ENCODE data around the gene RFX8.

The RFX8 gene

DNA sequence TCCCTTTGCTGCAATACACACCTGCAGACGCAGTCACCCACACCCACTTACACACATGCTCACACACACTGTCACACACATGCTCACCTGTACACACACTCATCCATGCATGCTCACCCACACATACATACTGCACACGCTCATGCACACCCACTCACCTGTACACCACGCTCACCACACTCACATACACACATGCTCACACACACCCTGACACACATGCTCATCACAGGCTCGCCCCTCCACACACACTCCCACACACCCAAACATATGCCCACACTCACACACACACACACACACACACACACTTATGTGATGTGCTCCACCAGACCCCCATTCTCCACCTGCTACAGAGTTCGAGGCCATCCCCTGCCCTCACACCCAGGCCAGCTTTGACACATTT, 64.8 kb downstream of the RFX8 start:
- no peak for DNase-seq (ENCODE audit: low spot score)

DNA sequence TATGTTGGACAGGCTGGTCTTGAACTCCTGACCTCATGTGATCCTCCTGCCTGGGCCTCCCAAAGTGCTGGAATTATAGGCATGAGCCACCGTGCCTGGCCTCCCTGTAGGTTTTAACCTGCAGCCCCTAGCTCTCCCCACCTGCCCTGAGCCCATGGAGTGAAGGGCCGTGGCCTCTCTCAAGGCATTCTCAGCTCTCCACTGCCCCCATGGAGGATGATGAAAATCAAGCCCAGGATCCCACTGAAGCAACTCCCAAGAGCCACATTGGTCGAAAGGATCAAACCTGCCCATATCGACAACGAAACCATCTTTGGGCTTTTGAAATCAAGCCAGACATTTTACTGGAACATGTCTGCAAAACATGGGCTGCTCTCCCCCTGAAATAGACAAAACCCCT, 65.2 kb downstream of the RFX8 start:
- DNase-seq (ENCODE audit: low spot score), result no peak

DNA sequence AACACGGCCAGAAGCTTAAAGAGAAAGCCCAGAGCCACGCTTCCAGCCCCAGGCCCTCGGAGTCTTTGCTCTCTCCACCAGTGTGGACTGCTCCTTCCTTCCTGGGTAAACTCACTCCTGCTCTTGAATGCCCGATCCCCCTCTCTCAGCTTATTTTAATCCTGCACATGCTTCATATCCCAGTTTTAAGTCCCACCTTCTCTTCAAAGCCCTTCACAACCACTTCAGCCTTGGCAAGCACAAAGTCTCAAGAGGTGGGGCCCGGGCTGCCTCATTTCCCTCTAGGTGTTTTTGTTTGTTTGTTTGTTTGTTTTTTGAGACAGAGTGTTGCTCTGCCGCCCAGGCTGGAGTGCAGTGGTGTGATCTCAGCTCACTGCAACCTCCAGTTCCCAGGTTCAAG, 66.0 kb downstream of the RFX8 start:
- no peak for DNase-seq (ENCODE audit: low spot score)

DNA sequence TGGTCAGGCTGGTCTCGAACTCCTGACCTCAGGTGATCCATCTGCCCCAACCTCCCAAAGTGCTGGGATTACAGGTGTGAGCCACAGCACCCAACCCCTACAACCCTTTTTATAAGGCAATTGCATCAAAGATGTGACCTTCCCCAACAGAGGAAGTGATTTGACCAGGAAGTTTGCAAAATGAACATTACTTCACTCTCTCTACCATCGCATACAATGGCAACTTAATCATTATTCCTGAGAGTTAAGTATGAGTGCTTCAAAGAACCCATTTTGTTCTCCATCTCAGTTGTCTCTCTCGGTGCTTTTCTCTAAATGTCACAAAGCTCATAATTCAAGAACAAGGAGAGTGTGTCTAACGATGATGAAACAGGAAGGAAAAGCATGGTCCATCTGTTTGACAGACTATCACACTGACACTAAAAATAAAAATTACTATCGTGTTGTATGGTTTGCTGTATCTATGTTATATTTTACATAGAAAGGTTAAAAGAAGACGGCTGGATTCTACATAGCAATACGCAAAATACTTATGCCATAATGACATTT, 69.5 kb downstream of the RFX8 start:
- DNase-seq (ENCODE audit: low spot score), result no peak

DNA sequence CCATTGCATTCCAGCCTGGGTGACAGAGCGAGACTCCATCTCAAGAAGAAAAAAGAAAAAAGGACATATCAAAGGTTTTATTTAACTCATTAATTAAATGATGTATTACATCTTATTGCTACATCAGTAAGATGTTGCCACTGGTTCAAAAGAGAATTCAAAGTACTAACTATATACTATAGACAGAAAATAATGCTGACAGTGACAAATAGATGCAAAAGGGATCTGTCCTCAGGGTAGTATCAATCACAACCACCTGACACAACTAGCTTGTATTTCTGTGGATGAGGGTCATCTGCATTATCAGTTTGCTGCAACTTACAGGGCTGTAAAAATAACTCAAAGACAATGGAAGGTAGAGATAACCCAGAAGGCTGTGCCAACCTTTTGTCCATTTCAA, 71.2 kb downstream of the RFX8 start:
- no peak for DNase-seq (ENCODE audit: low spot score)

DNA sequence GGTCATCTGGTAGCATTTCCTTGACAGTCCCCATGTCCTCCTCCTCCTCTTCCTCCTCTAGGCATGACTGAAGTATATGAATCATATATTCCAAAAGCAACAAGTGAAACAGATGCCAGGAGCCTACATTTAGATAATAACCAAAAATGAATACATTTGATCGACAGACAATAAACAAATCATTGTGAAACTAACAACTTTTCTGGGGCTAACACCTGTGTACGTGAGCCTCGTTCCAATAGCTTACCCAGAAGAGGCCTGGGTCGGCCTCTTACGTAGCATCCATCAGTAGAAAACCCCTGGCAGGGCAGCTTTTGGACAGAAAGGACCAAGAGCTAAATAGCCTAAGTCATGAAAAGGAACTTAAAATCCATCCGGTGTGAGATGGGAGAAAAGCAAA, 72.3 kb downstream of the RFX8 start:
- no peak for DNase-seq (ENCODE audit: low spot score)

DNA sequence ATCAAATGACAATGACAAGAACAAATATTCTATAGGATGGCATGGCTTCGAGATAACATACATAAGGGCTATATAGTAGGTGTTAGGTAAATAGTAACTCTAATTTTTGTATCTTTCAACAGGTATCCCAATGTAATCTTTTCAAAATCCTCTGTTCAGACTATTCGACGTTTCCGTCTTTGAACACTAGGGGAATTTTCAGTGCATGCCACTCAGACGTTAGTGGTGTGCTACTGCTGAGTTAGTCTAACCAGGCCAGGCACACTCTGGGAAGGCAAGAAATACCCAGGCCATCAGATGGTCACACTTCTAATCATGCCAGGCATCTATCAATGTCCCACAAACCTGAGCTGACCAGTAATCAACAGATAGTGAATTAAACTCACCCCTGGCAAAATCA, 73.0 kb downstream of the RFX8 start:
- no peak for DNase-seq (ENCODE audit: low spot score)

DNA sequence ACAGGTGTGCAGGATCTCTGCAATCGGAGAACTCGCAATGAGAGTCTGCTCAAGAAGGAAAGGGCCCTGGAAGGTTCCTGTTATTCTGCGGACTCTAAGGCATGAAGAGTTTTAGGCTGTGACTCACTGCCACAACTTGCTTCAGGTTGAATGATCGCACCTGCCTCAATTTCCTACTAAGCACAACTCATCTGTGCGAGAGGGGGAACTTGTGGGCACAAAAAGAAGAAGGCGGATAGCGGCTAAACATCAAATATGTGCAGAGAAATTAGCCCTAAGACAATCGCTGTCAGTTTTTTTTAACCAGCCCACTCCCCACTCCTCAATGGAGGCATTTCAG, 73.6 kb downstream of the RFX8 start:
- DNase-seq (ENCODE audit: low spot score), result no peak

DNA sequence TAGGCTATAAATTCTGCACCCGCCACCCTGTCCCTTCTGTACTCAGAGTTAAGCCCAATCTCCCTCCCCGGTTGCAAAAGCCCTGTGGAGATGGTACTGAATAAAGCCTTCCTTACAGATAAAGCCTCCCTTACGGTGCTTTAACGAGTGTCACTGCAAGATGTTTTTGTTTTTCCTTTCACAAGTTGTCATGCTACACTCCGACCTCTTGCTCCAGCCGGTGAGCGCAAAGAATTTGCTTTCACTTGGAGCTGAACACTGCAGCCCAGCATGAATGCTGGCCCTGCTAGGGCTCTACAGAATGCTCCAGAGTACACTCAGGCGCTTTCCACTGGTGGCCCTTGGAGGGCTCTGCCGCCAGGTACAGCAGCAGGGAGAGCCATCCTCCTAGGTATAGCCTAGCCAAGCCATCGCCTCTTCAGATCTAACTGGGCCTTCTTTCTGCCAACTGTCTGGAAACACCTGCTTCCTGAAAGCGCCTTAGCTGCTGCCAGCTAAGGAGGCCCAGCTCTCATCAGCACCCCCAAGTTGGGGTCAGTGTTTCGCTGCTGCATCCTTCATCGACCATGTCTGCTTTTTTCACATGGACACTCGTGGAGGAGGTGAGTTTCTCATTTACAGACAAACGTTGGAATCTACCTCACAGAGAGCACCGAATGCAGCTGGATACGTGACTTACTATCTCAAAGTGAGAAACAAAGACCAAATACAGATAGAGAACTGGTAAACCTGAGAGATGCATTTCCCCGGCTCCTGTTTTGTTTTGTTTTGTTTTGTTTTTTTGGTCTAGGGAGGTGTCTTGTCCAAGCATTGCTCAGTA, 74.2 kb downstream of the RFX8 start:
- no peak for DNase-seq (ENCODE audit: low spot score)

DNA sequence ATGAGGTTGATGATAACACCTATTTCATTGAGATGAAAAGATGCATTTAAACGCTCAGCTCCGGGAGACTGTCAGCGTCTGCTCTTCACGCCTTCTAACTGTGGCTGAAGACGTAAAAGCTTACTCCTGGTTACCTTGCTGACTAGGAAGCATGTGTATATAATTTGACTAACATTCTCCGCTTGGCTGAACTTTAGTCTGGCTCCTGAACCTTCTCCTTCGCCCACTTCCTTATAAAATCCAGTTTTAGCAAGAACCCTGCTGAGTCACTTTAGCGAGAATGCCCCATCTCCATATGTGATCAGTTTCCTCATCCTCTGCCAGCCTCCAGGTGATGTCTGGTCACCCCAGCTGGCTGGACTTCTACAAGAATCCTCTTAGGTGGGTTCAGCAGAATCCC, 74.9 kb downstream of the RFX8 start:
- no peak for DNase-seq (ENCODE audit: low spot score)

DNA sequence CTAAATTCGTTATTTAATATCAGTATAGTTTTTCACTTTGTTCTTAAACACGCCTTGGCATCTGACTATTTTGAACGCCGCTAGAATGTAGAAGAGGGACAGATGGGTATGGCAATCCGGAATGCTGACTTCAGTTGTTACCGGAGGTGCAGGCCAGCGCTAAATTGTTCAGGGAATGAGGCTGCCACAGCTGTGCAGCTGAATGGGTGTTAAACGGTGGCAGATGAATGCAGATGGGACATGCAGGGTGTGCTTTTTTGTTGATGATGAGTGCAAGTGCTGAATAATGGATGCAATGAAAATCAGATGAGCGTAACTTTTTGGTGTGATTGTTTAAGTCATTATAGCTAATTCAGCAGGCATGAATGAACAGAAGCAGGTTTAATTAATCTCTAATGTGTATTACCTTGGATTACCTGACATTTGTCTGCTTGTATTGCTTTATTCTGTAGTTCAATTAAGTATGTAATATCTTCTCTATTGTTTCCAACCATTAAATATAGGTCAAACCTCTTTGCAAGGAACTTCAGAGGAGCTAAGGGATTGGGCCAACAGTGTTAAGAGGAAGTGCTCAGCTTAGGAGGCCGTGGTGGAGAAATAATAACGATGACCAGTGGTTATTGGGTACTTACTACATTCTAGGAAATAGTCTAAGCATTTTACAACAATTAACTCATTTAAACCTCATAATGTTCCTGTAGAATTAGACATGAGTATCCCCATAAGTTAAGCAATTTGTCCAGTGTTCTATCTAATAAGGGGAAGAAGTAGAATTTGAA, 75.7 kb downstream of the RFX8 start:
- no peak for DNase-seq (ENCODE audit: low spot score)

DNA sequence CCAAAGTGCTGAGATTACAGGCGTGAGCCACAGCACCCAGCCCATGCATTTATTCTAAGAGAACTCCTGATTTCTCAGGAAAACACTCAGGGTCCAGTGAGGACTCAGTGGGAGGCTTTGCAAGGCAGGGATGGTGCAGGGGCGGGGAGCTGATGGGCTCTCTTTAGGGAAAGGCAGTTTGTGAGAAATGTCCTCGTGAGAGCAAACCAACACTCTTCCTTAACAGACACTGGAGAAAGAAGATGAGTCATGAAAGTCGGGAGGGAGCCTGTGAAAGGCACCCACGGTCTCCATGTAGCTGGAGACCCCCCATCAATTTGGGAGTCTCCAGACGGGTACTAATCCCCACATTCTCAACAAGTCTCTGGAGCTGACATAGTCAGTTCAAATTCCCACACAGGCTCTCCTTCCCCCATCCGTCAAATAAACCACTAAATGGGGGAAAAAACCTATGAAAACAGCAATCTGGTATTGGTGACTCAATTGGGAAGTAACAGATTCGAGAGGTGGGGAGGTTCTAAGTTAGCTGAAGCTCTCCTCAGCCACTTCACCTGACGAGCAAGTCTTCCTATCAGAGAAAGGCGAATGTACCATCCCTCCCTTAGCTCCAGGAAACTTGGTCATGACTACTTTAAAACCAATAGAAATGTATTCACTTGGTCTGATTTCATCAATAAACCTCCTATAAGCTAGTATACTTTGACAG, 76.6 kb downstream of the RFX8 start:
- no peak for DNase-seq (ENCODE audit: low spot score)

DNA sequence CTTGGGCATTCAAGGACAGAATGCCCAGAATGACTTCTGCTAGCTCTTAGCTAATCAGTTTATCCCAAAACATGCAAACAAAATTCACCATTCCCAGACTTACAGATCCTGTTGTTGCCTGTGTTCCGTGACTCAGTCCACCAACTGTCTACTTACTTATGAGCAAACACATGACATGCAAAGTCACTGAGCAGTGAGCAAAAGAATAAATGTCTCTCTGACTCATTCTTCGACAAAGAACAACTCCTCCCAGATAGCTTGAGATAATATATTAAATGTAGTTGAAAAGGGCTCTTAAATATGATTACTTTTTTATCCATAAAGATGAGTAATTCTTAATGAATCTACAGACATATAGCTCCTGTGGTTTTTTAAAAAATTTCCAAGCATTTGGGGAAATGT, 78.6 kb downstream of the RFX8 start:
- no peak for DNase-seq (ENCODE audit: low spot score)

DNA sequence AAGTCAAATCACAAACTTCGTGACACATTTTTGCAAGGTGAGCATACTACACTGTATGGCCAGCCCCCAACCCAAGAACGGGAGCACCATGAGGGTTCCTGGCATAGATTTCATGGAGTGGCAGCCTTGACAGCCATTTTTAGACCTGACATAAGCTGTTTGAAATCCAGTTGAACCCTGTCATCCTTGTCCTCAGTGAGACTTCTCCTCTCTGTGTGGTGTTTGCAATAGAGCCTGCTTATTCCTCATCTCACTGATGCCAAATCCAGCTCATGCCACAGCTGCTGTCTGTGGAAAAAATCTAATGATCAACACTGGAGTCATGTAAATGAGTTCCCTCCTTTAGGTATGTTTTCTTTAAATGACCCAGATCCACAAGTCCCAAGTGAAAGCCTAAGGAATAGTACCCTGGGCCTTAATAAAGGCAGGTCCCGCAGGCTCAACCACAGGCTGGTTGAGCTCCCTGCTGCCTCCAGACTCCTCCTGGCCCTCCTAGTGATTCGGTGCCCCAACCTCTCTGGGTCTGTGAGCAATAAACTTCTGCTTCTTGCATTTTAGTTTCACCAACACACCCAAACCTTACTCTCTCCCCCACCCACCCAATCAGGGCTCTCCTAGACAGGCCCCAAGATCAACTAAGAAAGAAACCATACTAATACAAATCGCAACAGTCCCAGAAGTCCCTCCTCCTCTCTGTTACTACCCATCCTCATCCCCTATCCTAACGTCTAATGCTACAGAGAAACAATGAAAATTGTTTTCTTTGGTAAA, 79.2 kb downstream of the RFX8 start:
- DNase-seq (ENCODE audit: low spot score), result no peak

DNA sequence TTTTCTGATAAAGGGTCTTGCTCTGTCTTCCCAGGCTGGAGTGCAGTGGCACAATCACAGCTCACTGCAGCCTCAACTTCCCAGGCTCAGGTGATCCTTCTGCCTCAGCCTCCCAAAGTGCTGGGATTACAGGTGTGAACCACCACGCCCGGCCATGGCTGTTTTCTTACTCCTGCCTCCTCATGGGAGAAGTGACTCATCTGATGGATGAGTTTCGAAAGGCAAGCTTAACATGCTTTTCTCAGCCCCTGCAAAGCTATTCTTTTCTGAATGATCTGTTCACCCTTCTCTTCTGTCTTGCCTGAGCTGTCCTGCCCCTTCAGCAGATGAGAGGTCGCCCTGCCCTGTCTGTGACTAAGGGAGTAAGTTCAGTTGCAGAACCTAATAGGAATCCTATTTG, 86.7 kb downstream of the RFX8 start:
- DNase-seq (ENCODE audit: low spot score), result no peak

DNA sequence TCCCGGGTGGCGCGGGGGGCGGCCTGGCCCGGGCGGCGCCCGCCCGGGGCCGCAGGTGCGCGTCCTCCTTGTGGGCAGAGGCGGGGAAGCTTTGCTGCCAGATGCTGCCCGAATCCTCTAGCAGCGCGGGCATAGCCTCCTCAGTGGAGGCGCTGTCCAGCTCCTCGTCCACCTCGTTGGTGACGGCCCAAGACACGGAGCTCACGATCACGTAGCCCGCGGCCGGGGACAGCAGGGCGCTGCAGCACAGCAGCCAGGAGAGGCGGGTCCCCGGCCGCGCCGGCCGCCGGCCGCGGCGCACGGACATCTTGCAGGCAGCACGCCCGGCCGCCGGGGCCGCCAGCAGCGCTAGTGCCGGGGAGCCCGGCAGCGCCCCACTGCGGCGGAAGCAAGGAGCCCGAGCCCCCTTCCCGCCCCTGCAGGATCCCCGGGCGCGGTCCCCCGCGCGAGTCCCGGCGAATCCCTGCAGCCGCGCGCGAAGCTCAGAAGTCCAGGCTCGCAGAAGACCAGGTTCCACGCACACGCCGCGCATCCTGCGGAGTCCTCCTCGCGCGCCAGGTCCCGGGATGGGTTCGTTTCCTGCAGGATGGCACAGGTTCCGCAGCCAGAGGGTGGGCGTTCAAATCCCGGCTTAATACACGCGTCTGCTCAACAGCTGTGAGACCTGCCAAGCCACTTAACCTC, 87.6 kb downstream of the RFX8 start, which contains the start of gene CREG2:
TSS of gene CREG2 (minus strand) at position 353 of the 684 bp plus-strand sequence. CDS start at position 307, 46 bp downstream.
- peak; percentile 48 for DNase-seq (ENCODE audit: low spot score)

DNA sequence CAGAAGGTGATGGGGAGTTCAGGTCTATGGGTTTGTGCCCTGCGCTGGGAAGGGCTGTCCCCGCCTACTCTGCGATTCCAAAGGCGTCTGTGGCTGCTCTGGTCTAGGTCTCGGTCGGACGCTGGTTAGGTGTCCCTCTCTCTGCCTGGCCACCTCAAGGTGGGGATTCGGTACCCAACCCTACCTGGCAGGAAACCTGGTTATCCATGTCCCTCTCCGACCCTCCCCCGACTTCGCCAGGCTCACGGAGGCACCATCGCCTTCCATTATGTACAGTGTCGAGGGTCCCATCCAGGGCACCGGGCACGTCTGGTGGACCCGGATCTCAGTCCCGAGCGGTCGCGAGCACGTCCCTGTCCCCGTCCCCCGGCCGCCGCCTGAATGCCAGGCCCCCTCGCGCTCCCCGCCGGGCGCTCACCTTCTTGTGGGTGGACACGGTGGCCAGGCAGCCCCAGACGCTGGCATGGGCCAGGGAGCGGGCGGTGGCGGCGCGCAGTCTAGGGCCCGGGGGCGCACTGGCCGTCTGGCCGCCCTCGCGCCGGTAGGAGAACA, 88.2 kb downstream of the RFX8 start:
- DNase-seq (ENCODE audit: low spot score), result no peak

DNA sequence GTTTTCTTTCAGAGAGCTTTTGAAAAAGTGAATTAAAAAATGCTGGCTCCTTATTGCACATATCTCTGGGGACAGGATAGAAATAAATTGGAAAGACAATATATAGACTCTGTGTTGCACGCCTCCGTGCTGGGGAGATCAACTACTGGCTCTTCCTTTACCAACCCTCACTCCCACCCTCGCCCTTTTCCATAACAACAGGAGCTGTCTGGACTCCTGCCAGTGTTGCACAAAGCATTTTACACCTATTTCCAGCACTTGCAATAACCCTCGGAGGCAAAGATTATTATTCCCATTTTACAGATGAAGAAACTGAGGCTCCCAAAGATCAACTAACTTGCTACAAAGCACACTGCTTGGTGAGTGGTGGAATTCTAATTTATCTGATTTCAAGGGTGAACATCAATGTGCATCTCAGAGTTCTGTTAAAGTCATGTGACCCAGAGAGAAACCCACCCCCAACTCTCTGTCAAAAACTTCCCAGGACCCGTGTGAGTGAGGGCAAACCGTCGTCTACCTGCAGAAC, 91.8 kb downstream of the RFX8 start:
- no peak for DNase-seq (ENCODE audit: low spot score)

DNA sequence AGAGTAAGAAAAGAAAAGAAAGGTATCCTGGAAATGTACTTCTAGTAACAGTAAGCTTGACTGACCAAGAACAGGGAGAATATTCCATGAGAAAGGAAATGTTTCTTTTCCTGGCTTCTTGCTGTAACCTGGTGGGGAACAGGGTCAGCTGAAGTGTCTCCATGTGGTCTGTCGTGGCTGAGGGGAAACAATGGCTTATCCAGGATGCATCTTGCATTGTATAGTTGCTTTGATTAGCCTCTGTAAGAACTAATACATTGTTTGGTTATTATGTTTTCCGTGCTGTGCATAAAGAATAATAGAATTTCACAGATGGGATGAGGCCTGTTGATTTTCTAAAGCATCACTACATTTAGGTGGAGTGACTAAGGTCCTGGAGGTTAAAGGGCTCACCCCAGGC, 92.5 kb downstream of the RFX8 start:
- DNase-seq (ENCODE audit: low spot score), result no peak

DNA sequence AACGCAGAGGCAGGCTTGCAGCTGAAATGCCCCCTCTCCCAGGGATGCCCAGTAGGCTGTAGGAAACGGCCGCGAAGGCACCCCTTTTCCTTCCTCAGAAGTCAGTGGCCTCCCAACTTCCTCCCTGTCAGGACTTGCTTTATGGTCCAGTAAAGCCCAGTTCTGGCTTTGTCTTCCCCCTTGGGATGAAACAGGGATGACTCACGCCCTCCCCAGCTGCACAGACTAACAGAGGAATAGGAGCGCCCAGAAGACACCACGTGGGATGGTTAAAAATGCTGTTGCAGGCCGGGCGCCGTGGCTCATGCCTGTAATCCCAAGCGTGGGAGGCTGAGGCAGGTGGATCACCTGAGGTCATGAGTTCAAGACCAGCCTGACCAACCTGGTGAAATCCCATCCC, 94.5 kb downstream of the RFX8 start:
- no peak for DNase-seq (ENCODE audit: low spot score)

DNA sequence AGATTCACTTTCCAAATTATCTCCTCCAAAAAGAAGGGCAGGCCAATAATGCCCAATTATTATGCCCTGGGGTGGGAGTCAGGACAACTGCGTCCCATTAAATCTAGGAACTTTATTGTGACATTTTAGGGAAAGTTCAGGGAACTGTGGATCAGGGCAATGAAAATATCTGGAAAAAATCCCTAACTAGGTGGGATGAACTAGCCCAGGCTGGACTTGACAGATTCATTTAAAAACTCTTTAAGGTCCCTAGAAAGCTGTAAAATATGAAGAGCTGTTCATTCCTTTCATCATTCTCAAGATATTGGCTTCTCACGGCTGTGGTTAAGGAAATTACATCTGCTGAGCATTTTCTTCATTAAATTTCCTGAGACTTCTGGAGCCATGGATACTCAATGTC, 95.8 kb downstream of the RFX8 start:
- DNase-seq (ENCODE audit: low spot score), result no peak
